Smooth muscle cell (in vitro differentiated cells): Measurements from ENCODE around the gene BBX. TPM values are rescaled to one million over a fixed set of nuclear protein-coding genes. Genes with fewer than 3 reads are reported as not detected.

Source experiments
- DNase-seq: peaks from one replicate; lab custom pipeline; 2025; ENCODE audit not compliant: unreplicated experiment; lab: John Stamatoyannopoulos, UW
- H2AFZ ChIP-seq: fragments of 200-600 bp; sonication (generic); 2 replicates; pipeline ENCODE4 v1.6.0; 2016; ENCODE audit warnings: antibody characterized with exemption, low read depth, mild to moderate bottlenecking
- H3F3A ChIP-seq: fragments of 200-600 bp; sonication (generic); 2 replicates; pipeline ENCODE4 v1.6.0; 2017; ENCODE audit warnings: antibody characterized with exemption, low read depth
- H3K27ac ChIP-seq: fragments of 200-600 bp; sonication (generic); 2 replicates; pipeline ENCODE4 v1.5.1; 2016; ENCODE audit warnings: low read depth, mild to moderate bottlenecking
- H3K27me3 ChIP-seq: fragments of 200-600 bp; sonication (generic); 2 replicates; pipeline ENCODE4 v1.6.1; 2016; ENCODE audit warnings: low read depth, mild to moderate bottlenecking
- H3K36me3 ChIP-seq: fragments of 200-600 bp; sonication (generic); 2 replicates; pipeline ENCODE4 v1.5.1; 2016; ENCODE audit warnings: low read depth
- H3K4me1 ChIP-seq: fragments of 200-600 bp; sonication (generic); 2 replicates; pipeline ENCODE4 v1.5.1; 2016; ENCODE audit warnings: low read depth
- H3K4me2 ChIP-seq: fragments of 200-600 bp; sonication (generic); 2 replicates; pipeline ENCODE4 v1.6.0; 2016; ENCODE audit warnings: mild to moderate bottlenecking
- H3K4me3 ChIP-seq: fragments of 200-600 bp; sonication (generic); 2 replicates; pipeline ENCODE4 v1.5.1; 2016; ENCODE audit warnings: mild to moderate bottlenecking
- H3K79me2 ChIP-seq: fragments of 200-600 bp; sonication (generic); 2 replicates; pipeline ENCODE4 v1.6.0; 2016; ENCODE audit warnings: low read depth, mild to moderate bottlenecking
- H3K9ac ChIP-seq: fragments of 200-600 bp; sonication (generic); 2 replicates; pipeline ENCODE4 v1.6.0; 2016; ENCODE audit warnings: low read depth
- H3K9me3 ChIP-seq: fragments of 200-600 bp; sonication (generic); replicated peaks from 2 replicates; pipeline ENCODE4 v1.5.1; 2016; ENCODE audit warnings: low read depth
- H4K20me1 ChIP-seq: fragments of 200-600 bp; sonication (generic); 2 replicates; pipeline ENCODE4 v1.6.0; 2016; ENCODE audit warnings: low read depth
- CTCF ChIP-seq: fragments of 200-600 bp; sonication (generic); IDR thresholded peaks from 2 replicates; pipeline ENCODE4 v1.5.1; 2017; ENCODE audit warnings: borderline replicate concordance, mild to moderate bottlenecking, antibody characterized with exemption; ENCODE audit not compliant: insufficient read depth, poor library complexity, severe bottlenecking
- WGBS: methylation state at CpG from one replicate; pipeline ENCODE4 v1.1.7; 2016; ENCODE audit warnings: low lambda C conversion rate; 5-methylcytosine and 5-hydroxymethylcytosine counted together
- polyA plus RNA-seq: library from polyadenylated mRNA; unstranded; fragments of >200 nt; fragmentation: Nextera tagmentation; extraction: Ambion mirVana; gene quantifications from 2 replicates; pipeline ENCODE4 v1.2.1, GENCODE V29; 2016
- total RNA-seq: library from RNA; depleted of rRNA; stranded (reverse); fragments of >200 nt; gene quantifications from 2 replicates; pipeline ENCODE4 v1.2.3, GENCODE V29; 2014

BBX gene
- total and polyA plus RNA-seq, 2 experiments from 2014 or later = 58.9 to 66.4 TPM

GRCh38 chr3:107782054-107782453, 259.3 kb downstream of the BBX start:
- Histone ChIP-seq H2AFZ (no peak overlapping the region), H3K36me3 (peaks cover 4% of the 10 kb centered on the region), H3K9ac (no peak overlapping the region), H3K79me2 (no peaks in the 10 kb centered on the region), H3K4me2 (no peak overlapping the region), H3K9me3 (no peaks in the 10 kb centered on the region), H3K27me3 (no peaks in the 10 kb centered on the region), H3F3A (no peaks in the 10 kb centered on the region), H3K4me3 (no peak overlapping the region), H3K27ac (no peak overlapping the region), H3K4me1 (no peaks in the 10 kb centered on the region), H4K20me1 (no peaks in the 10 kb centered on the region)
- 97% methylated on average over 2 of the region's 2 CpGs for WGBS
- DNase-seq = no peak
- no peak for TF ChIP-seq CTCF

GRCh38 chr3:107790612-107791011, 267.9 kb downstream of the BBX start:
- Histone ChIP-seq H3K36me3 (peaks cover 5% of the 10 kb centered on the region), H3K4me1 (no peaks in the 10 kb centered on the region)

GRCh38 chr3:107791027-107791426, 268.3 kb downstream of the BBX start:
- Histone ChIP-seq H2AFZ (no peak overlapping the region), H3K27me3 (no peaks in the 10 kb centered on the region), H3K4me2 (no peak overlapping the region), H4K20me1 (peaks cover 5% of the 10 kb centered on the region), H3K9me3 (no peaks in the 10 kb centered on the region), H3F3A (no peaks in the 10 kb centered on the region), H3K4me3 (no peak overlapping the region), H3K9ac (no peak overlapping the region), H3K27ac (no peak overlapping the region), H3K4me1 (no peaks in the 10 kb centered on the region), H3K36me3 (peaks cover 5% of the 10 kb centered on the region), H3K79me2 (no peaks in the 10 kb centered on the region)
- TF ChIP-seq CTCF = no peak
- WGBS = 100% methylated on average over 1 of the region's 1 CpG
- DNase-seq = no peak

More at GRCh38 chr3:107790612-107791011, 267.9 kb downstream of the BBX start:
- no peak overlapping the region for H3K27ac ChIP-seq
- H3K27me3 ChIP-seq = no peaks in the 10 kb centered on the region
- peaks cover 2% of the 10 kb centered on the region for H4K20me1 ChIP-seq
- H2AFZ ChIP-seq = no peak overlapping the region
- no peaks in the 10 kb centered on the region for H3F3A ChIP-seq
- WGBS = 96% methylated on average over 6 of the region's 6 CpGs
- H3K9ac ChIP-seq = no peak overlapping the region
- H3K4me2 ChIP-seq = no peak overlapping the region
- H3K9me3 ChIP-seq = no peaks in the 10 kb centered on the region
- TF ChIP-seq CTCF = no peak
- H3K79me2 ChIP-seq = no peaks in the 10 kb centered on the region
- no peak overlapping the region for H3K4me3 ChIP-seq
- DNase-seq = no peak

- no peak for DNase-seq
- H3K36me3 ChIP-seq = peaks cover 5% of the 10 kb centered on the region
- H3K4me3 ChIP-seq = no peak overlapping the region
- TF ChIP-seq CTCF = no peak
- no peak overlapping the region for H3K27ac ChIP-seq
- no peak overlapping the region for H3K9ac ChIP-seq
- H3F3A ChIP-seq = no peaks in the 10 kb centered on the region
- WGBS = 97% methylated on average over 7 of the region's 7 CpGs
- H3K4me2 ChIP-seq = no peak overlapping the region
- H2AFZ ChIP-seq = no peak overlapping the region
- H3K9me3 ChIP-seq = no peaks in the 10 kb centered on the region
- peaks cover 5% of the 10 kb centered on the region for H4K20me1 ChIP-seq
- no peaks in the 10 kb centered on the region for H3K4me1 ChIP-seq
- no peaks in the 10 kb centered on the region for H3K79me2 ChIP-seq
- H3K27me3 ChIP-seq = no peaks in the 10 kb centered on the region
Observed at GRCh38 chr3:107791450-107791849, 268.7 kb downstream of the BBX start.
